ENCODE results near the gene COX19. TPM values are rescaled to one million over a fixed set of nuclear protein-coding genes. Genes with fewer than 3 reads are reported as not detected.

COX19 gene
- total RNA-seq, 4 donors from 2014 or later, result 2.6 to 32.5 (median 20.1) TPM

- TF ChIP-seq POLR2A (IDR thresholded peaks at IDR 0.05), result peak; percentile 13 to 45
- peak; percentile 99 to 100 (median 100) for TF ChIP-seq CTCF (IDR thresholded peaks at IDR 0.05)
- DNase-seq, result peak; percentile 96
- intact Hi-C loops (cut with DNase I; ENCODE audit: low total_unique reads), result loop anchor here (2.0 to 5.0 kb wide), 2 partner anchors 72 to 144 kb away; a partner anchor contains a TSS
- peaks cover 0 to under 1% of the 10 kb centered on the region in 2 donors for H3K27me3 ChIP-seq
- no peaks in the 10 kb centered on the region for H3K9me3 ChIP-seq
- no peaks in the 10 kb centered on the region for H3K36me3 ChIP-seq
- no peaks in the 10 kb centered on the region for H3K4me1 ChIP-seq
- no peak overlapping the region for H3K27ac ChIP-seq
- H3K4me3 ChIP-seq, result no peak overlapping the region
These were observed 17.6 kb upstream of the COX19 start for GRCh38 chr7:992709-993607.

GRCh38 chr7:991729-992656 lies 16.6 kb upstream of the COX19 start:
- Histone ChIP-seq H3K27ac (no peak overlapping the region), H3K27me3 (peaks cover 0 to 8% of the 10 kb centered on the region in 2 donors), H3K4me1 (no peaks in the 10 kb centered on the region), H3K9me3 (no peaks in the 10 kb centered on the region), H3K36me3 (no peaks in the 10 kb centered on the region), H3K4me3 (no peak overlapping the region)
- no peak for DNase-seq
- intact Hi-C loops (cut with DNase I; ENCODE audit: low total_unique reads), result loop anchor here (2.0 to 5.0 kb wide), 2 partner anchors 73 to 145 kb away; a partner anchor contains a TSS
- TF ChIP-seq POLR2A (IDR thresholded peaks at IDR 0.05) (no peak), CTCF (IDR thresholded peaks at IDR 0.05) (no peak)

GRCh38 chr7:990933-991728 lies 15.8 kb upstream of the COX19 start:
- H3K9me3 ChIP-seq, result no peaks in the 10 kb centered on the region
- no peak for DNase-seq
- H3K27me3 ChIP-seq, result peaks cover 0 to 8% of the 10 kb centered on the region in 2 donors
- intact Hi-C loops (cut with DNase I; ENCODE audit: low total_unique reads), result loop anchor here (5.0 kb wide), 1 partner anchor 146 kb away; a partner anchor contains a TSS
- no peaks in the 10 kb centered on the region for H3K4me1 ChIP-seq
- no peak overlapping the region for H3K27ac ChIP-seq
- TF ChIP-seq CTCF (IDR thresholded peaks at IDR 0.05) (no peak), POLR2A (IDR thresholded peaks at IDR 0.05) (no peak)
- no peak overlapping the region for H3K4me3 ChIP-seq
- H3K36me3 ChIP-seq, result no peaks in the 10 kb centered on the region

- H3K27ac ChIP-seq, result no peak overlapping the region
These were observed 15.1 kb upstream of the COX19 start for GRCh38 chr7:990352-990932.

More at GRCh38 chr7:990352-990932, 15.1 kb upstream of the COX19 start:
- Histone ChIP-seq H3K27me3 (peaks cover 0 to 8% of the 10 kb centered on the region in 2 donors), H3K4me1 (no peaks in the 10 kb centered on the region), H3K9me3 (no peaks in the 10 kb centered on the region), H3K4me3 (no peak overlapping the region), H3K36me3 (no peaks in the 10 kb centered on the region)
- intact Hi-C loops (cut with DNase I; ENCODE audit: low total_unique reads), result loop anchor here (5.0 kb wide), 1 partner anchor 147 kb away; a partner anchor contains a TSS
- no peak for TF ChIP-seq POLR2A (IDR thresholded peaks at IDR 0.05)
- no peak for DNase-seq

Data from uterus (tissue), 4 donors.